ENCODE measurements around the gene GTPBP1.

GTPBP1 gene

DNA sequence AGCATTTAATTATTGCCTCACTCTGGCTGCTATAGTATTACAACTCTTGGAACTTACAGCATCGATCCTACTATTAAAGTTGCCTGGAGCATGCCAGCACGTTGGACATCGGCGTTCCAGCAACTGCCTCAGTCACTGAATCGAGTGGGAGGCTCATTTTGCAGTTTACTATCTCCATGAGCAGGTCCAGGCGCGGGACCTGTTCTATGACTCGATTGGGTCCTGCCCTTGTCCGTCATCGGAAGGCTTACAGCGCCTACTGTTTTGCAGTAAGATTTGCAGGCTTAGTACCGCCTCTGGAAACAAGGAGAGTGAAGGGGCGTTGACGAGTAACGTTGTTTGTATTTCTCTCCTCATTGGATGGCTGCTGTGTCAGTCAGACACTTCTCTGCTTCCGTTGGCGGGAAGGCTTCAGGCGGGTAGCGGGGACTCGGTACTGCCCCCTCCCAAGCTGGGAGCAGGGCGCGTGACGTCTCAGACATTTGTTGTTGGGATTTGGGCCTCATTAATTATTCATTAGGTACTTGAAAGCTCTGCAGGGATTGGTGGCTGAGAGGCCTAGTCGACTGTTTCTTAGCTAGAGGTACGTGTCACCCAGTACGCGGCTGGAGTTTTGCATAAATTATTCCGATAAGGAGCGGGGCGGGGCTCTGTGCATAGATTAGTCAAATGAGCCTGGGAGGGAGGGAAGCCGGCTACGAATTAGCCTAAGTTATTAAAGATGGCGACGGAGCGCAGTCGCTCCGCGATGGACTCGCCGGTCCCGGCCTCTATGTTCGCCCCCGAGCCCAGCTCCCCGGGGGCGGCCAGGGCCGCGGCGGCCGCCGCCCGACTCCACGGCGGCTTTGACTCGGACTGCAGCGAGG lies at the start of gene GTPBP1:
Gene GTPBP1 (plus strand): TSS at position 710 of the 866 bp plus-strand sequence. CDS start 12 bp downstream, at position 722.
- H3K4me1 ChIP-seq (ENCODE audit: insufficient read depth, low read length) = peaks cover 27% of the 10 kb centered on the region
- H3K9me3 ChIP-seq (ENCODE audit: low read length) = no peaks in the 10 kb centered on the region
- H3K27me3 ChIP-seq (ENCODE audit: insufficient read depth, low read length) = no peaks in the 10 kb centered on the region
- peaks cover 12% of the 10 kb centered on the region for H3K36me3 ChIP-seq (ENCODE audit: insufficient read depth, low read length)
- H2AFZ ChIP-seq (ENCODE audit: low read depth, low read length) = peak within 1 kb of the TSS; percentile 45
- H3K4me3 ChIP-seq (ENCODE audit: low read length) = peak within 1 kb of the TSS; percentile 91

DNA sequence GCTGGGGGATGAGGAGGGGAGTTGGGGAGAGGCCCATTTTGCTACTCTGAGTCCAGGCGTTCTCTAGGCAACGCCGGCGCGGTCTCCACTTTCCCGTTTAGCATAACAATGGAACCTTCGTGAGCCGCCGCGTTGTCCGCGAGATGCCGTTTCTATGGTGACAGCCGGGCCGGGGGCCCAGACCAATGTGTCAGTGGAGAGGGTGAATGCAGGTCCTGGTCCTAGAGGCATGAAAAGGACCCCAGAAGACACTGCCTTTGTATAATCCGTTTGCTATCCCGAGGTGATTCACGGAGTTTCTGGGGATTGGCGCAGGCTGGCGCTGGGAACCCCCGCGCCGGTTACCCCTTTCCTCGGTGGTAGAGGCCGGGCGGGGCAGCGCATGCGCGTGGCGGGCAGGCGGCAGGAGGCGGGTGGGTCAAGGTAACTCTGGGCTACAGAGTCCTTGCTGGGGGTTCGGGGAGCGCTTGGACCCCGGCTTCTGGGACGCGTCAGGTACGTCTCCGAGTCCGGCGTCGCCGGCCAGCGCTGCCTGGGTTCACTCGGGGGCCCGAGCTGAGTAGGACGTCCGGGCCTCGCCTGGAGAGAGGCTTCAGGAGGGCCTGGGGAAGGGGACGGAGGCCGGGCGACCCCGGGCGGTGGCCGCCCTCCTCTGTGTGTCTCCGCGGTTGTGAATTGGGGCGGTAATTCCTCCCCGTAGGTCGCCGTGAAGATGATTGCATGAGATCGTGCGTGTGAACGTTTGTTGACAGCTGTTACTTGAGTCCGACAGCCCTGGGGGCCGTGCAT lies 49.3 kb upstream of the GTPBP1 start, which contains the start of the genes CBY1 and FAM227A:
Gene CBY1 (plus strand): TSS at position 383 of the 789 bp plus-strand sequence. CDS start 11,417 bp downstream, outside the sequence.
Gene FAM227A (minus strand): TSS at position 137 of the 789 bp plus-strand sequence. CDS start 6,224 bp downstream, outside the sequence.
- Histone ChIP-seq H3K36me3 (ENCODE audit: insufficient read depth, low read length) (peaks cover 4% of the 10 kb centered on the region), H3K9me3 (ENCODE audit: low read length) (peaks cover 3% of the 10 kb centered on the region), H2AFZ (ENCODE audit: low read depth, low read length) (peak within 1 kb of the TSS; percentile 79), H3K27me3 (ENCODE audit: insufficient read depth, low read length) (no peaks in the 10 kb centered on the region), H3K4me3 (ENCODE audit: low read length) (peak within 1 kb of the TSS; percentile 92), H3K4me1 (ENCODE audit: insufficient read depth, low read length) (peaks cover 11% of the 10 kb centered on the region)

DNA sequence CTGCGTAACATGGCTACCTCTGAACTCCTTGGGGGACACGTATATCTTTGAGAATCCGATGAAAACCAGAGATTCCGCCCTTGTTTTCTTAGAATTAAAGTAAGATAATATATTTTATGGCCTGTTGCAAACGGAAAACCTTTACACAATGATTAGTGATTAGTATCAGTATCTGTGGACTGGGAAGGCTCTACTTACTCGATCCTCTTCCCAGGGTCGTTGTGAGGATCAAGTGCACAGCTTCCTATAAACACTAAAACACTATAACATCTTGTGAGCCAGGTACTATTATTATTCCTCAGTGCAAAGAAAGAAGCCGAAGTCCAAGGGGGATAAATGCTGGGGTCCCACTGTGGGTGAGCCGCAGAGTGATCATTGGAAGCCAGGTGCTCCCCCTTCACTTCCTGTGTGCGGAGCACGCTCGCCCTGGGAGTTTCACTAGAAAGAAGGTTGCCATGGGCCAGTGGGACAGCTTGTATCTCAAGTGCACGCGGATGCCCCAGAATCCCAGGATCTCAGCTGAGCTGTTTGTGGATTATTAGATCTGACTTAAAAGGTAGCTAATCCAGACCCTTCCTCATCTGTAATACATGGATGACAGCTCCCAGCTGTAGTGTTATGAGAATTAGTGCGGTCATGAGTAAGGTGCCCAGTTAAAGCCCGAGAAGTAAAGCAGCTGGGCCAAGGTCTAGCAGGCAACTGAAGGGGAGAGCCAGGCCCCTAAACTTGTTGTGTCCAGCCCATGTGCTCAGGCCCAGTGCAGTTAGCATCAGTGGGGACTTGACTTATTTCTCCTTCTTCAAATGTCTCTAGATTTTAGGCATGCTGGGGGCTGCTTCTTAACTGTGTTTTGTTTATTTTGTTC lies 48.5 kb upstream of the GTPBP1 start:
- H3K36me3 ChIP-seq (ENCODE audit: insufficient read depth, low read length) = peaks cover 7% of the 10 kb centered on the region
- H3K4me3 ChIP-seq (ENCODE audit: low read length) = peak overlapping the region; percentile 92
- no peaks in the 10 kb centered on the region for H3K27me3 ChIP-seq (ENCODE audit: insufficient read depth, low read length)
- peaks cover 3% of the 10 kb centered on the region for H3K9me3 ChIP-seq (ENCODE audit: low read length)
- peaks cover 11% of the 10 kb centered on the region for H3K4me1 ChIP-seq (ENCODE audit: insufficient read depth, low read length)
- peak overlapping the region; percentile 79 for H2AFZ ChIP-seq (ENCODE audit: low read depth, low read length)

DNA sequence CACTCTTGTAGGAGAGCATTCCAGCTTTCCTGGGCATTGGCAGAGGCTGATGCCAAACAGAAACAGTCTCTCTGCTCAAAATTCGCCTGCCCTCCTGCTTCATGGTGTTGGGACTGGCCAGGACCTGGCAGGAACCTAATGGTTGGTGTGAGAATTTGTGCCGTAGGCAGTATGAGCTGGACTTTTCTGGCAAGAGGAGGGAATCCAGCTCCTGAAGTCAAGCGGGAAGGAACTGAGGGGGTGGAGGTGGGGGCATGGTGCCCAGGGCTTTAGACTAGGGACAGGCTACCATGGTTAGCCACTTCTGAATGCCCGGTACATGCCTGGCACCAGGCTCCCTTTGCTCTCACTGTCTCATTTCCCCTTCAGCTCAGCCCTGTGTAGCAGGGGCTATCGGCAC lies 30.9 kb upstream of the GTPBP1 start:
- no peaks in the 10 kb centered on the region for H3K9me3 ChIP-seq (ENCODE audit: low read length)
- no peak overlapping the region for H3K4me3 ChIP-seq (ENCODE audit: low read length)
- H2AFZ ChIP-seq (ENCODE audit: low read depth, low read length) = no peak overlapping the region
- no peaks in the 10 kb centered on the region for H3K4me1 ChIP-seq (ENCODE audit: insufficient read depth, low read length)
- H3K36me3 ChIP-seq (ENCODE audit: insufficient read depth, low read length) = peaks cover 36% of the 10 kb centered on the region
- H3K27me3 ChIP-seq (ENCODE audit: insufficient read depth, low read length) = no peaks in the 10 kb centered on the region

DNA sequence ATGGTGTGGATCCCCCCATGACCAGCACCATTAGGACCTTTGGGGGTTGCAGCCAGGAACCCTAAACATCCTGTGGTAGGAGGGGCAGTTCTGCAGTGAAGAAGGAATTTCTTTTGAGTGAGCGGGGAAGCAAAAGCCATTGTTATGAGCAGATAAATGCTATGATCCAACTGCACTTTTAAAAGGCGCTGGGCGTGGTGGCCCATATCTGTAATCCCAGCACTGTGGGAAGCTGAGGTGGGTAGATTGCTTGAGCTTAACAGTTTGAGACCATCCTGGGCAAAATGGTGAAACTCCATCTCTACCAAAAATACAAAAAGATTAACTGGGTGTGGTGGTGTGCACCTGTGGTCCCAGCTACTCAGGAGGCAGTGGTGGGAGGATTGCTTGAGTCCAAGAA lies 29.9 kb upstream of the GTPBP1 start:
- H3K36me3 ChIP-seq (ENCODE audit: insufficient read depth, low read length) = peaks cover 34% of the 10 kb centered on the region
- no peak overlapping the region for H2AFZ ChIP-seq (ENCODE audit: low read depth, low read length)
- no peak overlapping the region for H3K4me3 ChIP-seq (ENCODE audit: low read length)
- H3K4me1 ChIP-seq (ENCODE audit: insufficient read depth, low read length) = no peaks in the 10 kb centered on the region
- H3K9me3 ChIP-seq (ENCODE audit: low read length) = no peaks in the 10 kb centered on the region
- H3K27me3 ChIP-seq (ENCODE audit: insufficient read depth, low read length) = no peaks in the 10 kb centered on the region

DNA sequence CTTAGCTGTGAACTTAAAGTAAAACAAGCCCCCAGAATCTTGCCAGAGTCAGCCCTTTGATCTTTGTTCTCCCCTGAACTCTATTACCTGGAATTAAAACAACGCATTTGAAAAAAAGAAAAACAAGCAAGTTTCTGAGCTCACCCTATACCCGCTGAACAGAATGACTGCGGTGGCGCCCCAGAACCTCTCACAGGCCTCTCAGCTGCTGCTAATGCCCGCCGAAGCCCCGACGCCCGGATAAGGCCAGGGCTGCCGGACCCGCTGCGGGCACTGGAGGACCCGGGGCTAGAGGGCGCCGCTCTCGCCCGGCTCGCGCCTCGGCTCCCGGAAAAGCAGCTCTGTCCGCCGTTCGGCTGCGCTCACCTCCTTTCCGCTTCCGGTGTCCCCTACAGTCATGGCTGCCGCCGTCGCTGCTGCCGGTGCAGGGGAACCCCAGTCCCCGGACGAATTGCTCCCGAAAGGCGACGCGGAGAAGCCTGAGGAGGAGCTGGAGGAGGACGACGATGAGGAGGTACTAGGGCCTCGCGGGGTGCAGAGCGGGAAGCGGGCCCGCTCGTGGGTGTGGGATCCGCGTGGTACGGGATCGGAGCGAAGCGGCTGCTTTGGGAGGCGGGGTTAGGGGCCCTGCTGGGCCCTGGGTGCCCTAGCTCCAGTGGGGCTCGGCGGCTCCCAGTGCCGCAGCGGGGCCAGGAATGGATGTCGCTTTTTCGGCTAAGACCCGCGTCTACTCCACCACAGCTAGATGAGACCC lies 24.0 kb upstream of the GTPBP1 start, which contains the start of gene TOMM22:
Gene TOMM22 (plus strand): TSS at position 376 of the 754 bp plus-strand sequence. CDS start 22 bp downstream, at position 398.
- Histone ChIP-seq H2AFZ (ENCODE audit: low read depth, low read length) (peak within 1 kb of the TSS; percentile 24), H3K9me3 (ENCODE audit: low read length) (peaks cover 5% of the 10 kb centered on the region), H3K4me3 (ENCODE audit: low read length) (peak within 1 kb of the TSS; percentile 71), H3K4me1 (ENCODE audit: insufficient read depth, low read length) (peaks cover 10% of the 10 kb centered on the region), H3K27me3 (ENCODE audit: insufficient read depth, low read length) (no peaks in the 10 kb centered on the region), H3K36me3 (ENCODE audit: insufficient read depth, low read length) (peaks cover 33% of the 10 kb centered on the region)

DNA sequence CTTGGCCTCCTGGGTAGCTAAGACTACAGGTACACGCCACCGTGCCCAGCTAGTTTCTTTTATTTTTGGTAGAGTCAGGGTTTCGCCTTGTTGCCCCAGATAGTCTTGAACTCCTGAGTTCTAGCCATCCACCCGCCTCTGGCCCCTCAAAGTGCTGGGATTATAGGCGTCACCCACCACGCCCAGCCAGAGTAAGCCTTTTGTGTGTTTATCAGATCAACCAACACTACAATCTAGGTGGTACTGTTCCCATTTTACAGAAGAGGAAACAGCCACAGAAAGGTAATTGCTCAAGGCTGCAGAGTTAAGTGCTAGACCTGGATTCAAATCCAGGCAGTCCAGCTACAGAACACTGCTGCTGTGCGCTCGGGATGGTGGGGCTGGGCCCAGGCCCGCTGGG lies 20.8 kb upstream of the GTPBP1 start:
- Histone ChIP-seq H3K36me3 (ENCODE audit: insufficient read depth, low read length) (peaks cover 59% of the 10 kb centered on the region), H3K9me3 (ENCODE audit: low read length) (peaks cover 5% of the 10 kb centered on the region), H2AFZ (ENCODE audit: low read depth, low read length) (no peak overlapping the region), H3K27me3 (ENCODE audit: insufficient read depth, low read length) (no peaks in the 10 kb centered on the region), H3K4me1 (ENCODE audit: insufficient read depth, low read length) (peaks cover 10% of the 10 kb centered on the region), H3K4me3 (ENCODE audit: low read length) (no peak overlapping the region)

DNA sequence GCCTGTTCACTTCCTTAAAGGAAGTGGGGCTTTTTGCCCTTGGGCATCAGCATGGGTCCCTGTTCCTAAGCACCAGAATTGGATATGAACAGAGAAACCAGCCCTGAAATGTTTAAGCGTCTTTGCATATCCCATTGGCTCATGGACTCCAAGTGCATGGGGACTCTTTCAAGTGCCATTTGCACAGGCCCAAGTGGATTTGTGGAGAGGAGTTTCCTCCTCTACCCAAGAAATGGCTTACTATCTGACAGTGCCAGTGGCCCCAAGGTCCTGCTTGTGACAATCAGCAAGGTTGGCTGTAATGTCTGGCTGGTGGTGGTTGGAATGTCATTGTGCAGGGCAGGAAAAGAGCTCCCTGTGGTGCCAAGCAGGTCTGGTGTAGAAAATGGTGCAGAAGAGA lies 20.0 kb upstream of the GTPBP1 start:
- peaks cover 10% of the 10 kb centered on the region for H3K4me1 ChIP-seq (ENCODE audit: insufficient read depth, low read length)
- H3K9me3 ChIP-seq (ENCODE audit: low read length) = peaks cover 5% of the 10 kb centered on the region
- H3K36me3 ChIP-seq (ENCODE audit: insufficient read depth, low read length) = peaks cover 62% of the 10 kb centered on the region
- no peaks in the 10 kb centered on the region for H3K27me3 ChIP-seq (ENCODE audit: insufficient read depth, low read length)
- H3K4me3 ChIP-seq (ENCODE audit: low read length) = no peak overlapping the region
- H2AFZ ChIP-seq (ENCODE audit: low read depth, low read length) = no peak overlapping the region

DNA sequence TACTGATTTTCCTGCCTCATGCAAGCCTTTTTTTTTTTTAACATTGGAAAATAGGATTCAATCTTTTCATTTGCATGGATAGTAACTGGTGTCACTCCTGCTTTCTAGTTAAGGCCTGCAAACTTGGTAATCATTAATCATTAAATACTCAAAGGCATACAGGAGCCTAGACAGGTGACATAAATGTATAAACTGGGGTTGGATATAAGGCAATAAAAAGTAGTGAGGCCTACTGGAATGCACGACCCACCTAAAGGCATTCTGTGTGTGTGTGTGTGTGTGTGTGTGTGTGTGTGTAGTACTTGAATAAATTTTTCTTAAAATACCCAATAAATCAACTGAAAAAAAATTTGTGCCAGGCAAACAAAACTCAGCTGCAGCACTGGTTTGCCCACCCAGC lies 16.1 kb upstream of the GTPBP1 start:
- Histone ChIP-seq H3K4me3 (ENCODE audit: low read length) (no peak overlapping the region), H3K4me1 (ENCODE audit: insufficient read depth, low read length) (peaks cover 12% of the 10 kb centered on the region), H3K36me3 (ENCODE audit: insufficient read depth, low read length) (peaks cover 55% of the 10 kb centered on the region), H3K9me3 (ENCODE audit: low read length) (no peaks in the 10 kb centered on the region), H2AFZ (ENCODE audit: low read depth, low read length) (no peak overlapping the region), H3K27me3 (ENCODE audit: insufficient read depth, low read length) (no peaks in the 10 kb centered on the region)

DNA sequence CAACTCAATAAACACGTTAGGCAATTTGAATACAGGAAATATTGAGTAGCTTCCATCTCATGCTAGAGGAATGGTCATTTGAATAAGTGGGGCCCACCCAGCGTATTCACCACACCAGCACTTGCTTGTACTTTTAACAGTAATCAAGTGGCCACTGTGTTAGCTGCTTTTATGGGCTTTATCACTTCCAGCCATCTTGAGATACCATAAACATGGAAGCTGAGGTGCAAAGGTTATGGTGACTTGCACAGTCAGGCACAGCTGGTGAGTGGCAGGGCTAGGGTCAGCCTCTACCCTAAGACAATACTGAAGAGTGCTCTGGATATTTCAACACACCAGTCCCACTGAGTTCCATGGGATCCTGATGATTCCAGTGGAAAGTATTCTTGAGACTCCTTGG lies 11.7 kb upstream of the GTPBP1 start:
- no peaks in the 10 kb centered on the region for H3K27me3 ChIP-seq (ENCODE audit: insufficient read depth, low read length)
- H3K4me1 ChIP-seq (ENCODE audit: insufficient read depth, low read length) = peaks cover 37% of the 10 kb centered on the region
- peaks cover 27% of the 10 kb centered on the region for H3K36me3 ChIP-seq (ENCODE audit: insufficient read depth, low read length)
- H3K4me3 ChIP-seq (ENCODE audit: low read length) = no peak overlapping the region
- H3K9me3 ChIP-seq (ENCODE audit: low read length) = no peaks in the 10 kb centered on the region
- H2AFZ ChIP-seq (ENCODE audit: low read depth, low read length) = no peak overlapping the region

DNA sequence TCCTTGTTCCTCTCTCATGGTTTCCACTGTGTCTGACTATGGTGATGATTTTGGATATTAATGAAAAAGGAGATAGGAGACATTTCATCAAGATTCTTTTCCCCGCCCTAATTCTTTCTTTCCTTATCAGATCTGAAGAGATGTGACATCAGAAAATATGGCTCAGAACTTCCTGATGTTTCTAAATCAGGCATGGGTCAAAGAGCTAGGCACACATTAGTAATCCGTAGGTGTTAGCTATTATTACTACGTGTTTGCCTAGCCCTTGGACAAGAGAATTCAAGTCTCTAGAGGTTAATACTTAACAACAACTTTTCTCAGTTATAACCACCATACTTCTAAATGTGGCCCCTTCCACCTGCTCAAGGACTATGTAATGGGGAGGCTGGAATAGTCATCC lies 10.8 kb upstream of the GTPBP1 start:
- H3K36me3 ChIP-seq (ENCODE audit: insufficient read depth, low read length) = peaks cover 23% of the 10 kb centered on the region
- no peak overlapping the region for H2AFZ ChIP-seq (ENCODE audit: low read depth, low read length)
- no peaks in the 10 kb centered on the region for H3K9me3 ChIP-seq (ENCODE audit: low read length)
- peaks cover 46% of the 10 kb centered on the region for H3K4me1 ChIP-seq (ENCODE audit: insufficient read depth, low read length)
- no peak overlapping the region for H3K4me3 ChIP-seq (ENCODE audit: low read length)
- no peaks in the 10 kb centered on the region for H3K27me3 ChIP-seq (ENCODE audit: insufficient read depth, low read length)

Data from neuron (in vitro differentiated cells).